H1 (cell line): ENCODE results near the gene NAV3. TPM values are rescaled to one million over a fixed set of nuclear protein-coding genes. Genes with fewer than 3 reads are reported as not detected.

Experiments
- CTCF ChIA-PET: fragments of 300-600 bp; sonication (Branson Sonifier 250); formaldehyde crosslinking; loops from one replicate; lab custom pipeline; 2021; ENCODE audit not compliant: partially characterized antibody; lab: Charles Lee
- POLR2A ChIA-PET: fragments of 300-600 bp; sonication (Branson Sonifier 250); formaldehyde crosslinking; loops from one replicate; lab custom pipeline; 2021; ENCODE audit warnings: inconsistent platforms; ENCODE audit not compliant: partially characterized antibody; lab: Charles Lee
- DNase-seq, 2 experiments: peaks; one replicate each; pipeline versions ENCODE4 v3.0.0 to v3.0.0-alpha.2; 2010 to 2022; ENCODE audit warnings: low spot score in 2 of 2, low read depth in 1 of 2, mixed read lengths in 1 of 2
- FAIRE-seq: peaks from 2 replicates; lab custom pipeline; 2011; peaks lifted over from hg19 to GRCh38; lab: Jason Lieb, UNC
- H2AFZ ChIP-seq: 2 replicates; pipeline ENCODE4 v1.8.1; 2012; ENCODE audit warnings: low read length, inconsistent platforms
- H2AK5ac ChIP-seq: 2 replicates; pipeline ENCODE4 v1.6.1; 2013; ENCODE audit warnings: low read depth, low read length
- H2BK120ac ChIP-seq: replicated peaks from 2 replicates; pipeline ENCODE3; 2013; ENCODE audit warnings: low read depth, low read length, inconsistent platforms
- H2BK12ac ChIP-seq: 2 replicates; pipeline ENCODE4 v1.6.1; 2013; ENCODE audit warnings: low read depth, low read length
- H2BK15ac ChIP-seq: 2 replicates; pipeline ENCODE4 v1.6.1; 2013; ENCODE audit warnings: low read length
- H2BK20ac ChIP-seq: 2 replicates; pipeline ENCODE4 v1.6.1; 2013; ENCODE audit warnings: low read length
- H2BK5ac ChIP-seq: 2 replicates; pipeline ENCODE4 v1.6.1; 2013; ENCODE audit warnings: low read depth, low read length
- H3K14ac ChIP-seq: 2 replicates; pipeline ENCODE4 v1.6.1; 2013; ENCODE audit warnings: inconsistent platforms; ENCODE audit not compliant: insufficient read length
- H3K18ac ChIP-seq: 2 replicates; pipeline ENCODE4 v1.6.1; 2013; ENCODE audit warnings: low read length; ENCODE audit errors: extremely low read depth
- H3K23ac ChIP-seq: 2 replicates; pipeline ENCODE4 v1.6.1; 2013; ENCODE audit warnings: inconsistent platforms; ENCODE audit not compliant: insufficient read length
- H3K23me2 ChIP-seq: 2 replicates; pipeline ENCODE4 v1.6.1; 2013; ENCODE audit warnings: low read depth, low read length
- H3K27ac ChIP-seq: 2 replicates; pipeline ENCODE4 v1.6.1; 2011; ENCODE audit warnings: low read depth, low read length, inconsistent platforms
- H3K27me3 ChIP-seq, 4 experiments: replicated peaks in 1 of 4; 1 replicate in 1 of 4; 2 replicates in 3 of 4; pipeline versions ENCODE4 v1.6.1 to v1.8.1; 2011 to 2013; ENCODE audit warnings: low read length in 3 of 4, mild to moderate bottlenecking in 3 of 4, inconsistent platforms in 2 of 4, mixed read lengths in 2 of 4, moderate library complexity in 1 of 4; ENCODE audit not compliant: control insufficient read depth in 3 of 4, insufficient read depth in 3 of 4; ENCODE audit errors: extremely low read depth in 1 of 4
- H3K36me3 ChIP-seq, 4 experiments: 2 replicates each; pipeline versions ENCODE4 v1.6.1 to v1.8.1; 2011 to 2013; ENCODE audit warnings: mild to moderate bottlenecking in 4 of 4, low read length in 3 of 4, moderate library complexity in 2 of 4, control low read depth in 1 of 4, inconsistent platforms in 1 of 4; ENCODE audit not compliant: insufficient read depth in 4 of 4, control insufficient read depth in 2 of 4
- H3K4ac ChIP-seq: replicated peaks from 2 replicates; pipeline ENCODE3; 2013; ENCODE audit warnings: low read length, low read depth, mixed read lengths, inconsistent platforms; ENCODE audit not compliant: insufficient read length
- H3K4me1 ChIP-seq, 4 experiments: replicated peaks in 1 of 4; 1 replicate in 1 of 4; 2 replicates in 3 of 4; pipeline versions ENCODE4 v1.6.1 to v1.8.1; 2011 to 2013; ENCODE audit warnings: low read length in 3 of 4, inconsistent platforms in 2 of 4, mixed read lengths in 1 of 4; ENCODE audit not compliant: insufficient read depth in 4 of 4, control insufficient read depth in 3 of 4
- H3K4me2 ChIP-seq, 2 experiments: 2 replicates each; pipeline versions ENCODE4 v1.6.1 to v1.8.1; 2011 to 2013; ENCODE audit warnings: low read depth in 2 of 2, low read length in 2 of 2, control low read depth in 1 of 2, inconsistent platforms in 1 of 2, mild to moderate bottlenecking in 1 of 2; ENCODE audit not compliant: insufficient read depth in 1 of 2
- H3K4me3 ChIP-seq, 4 experiments: fragments of 200-600, 300-600 bp in 1 of 4; sonication (generic), shearing (Covaris generic), sonication (Bioruptor Twin) in 1 of 4; 2 replicates each; pipeline versions ENCODE4 v1.5.1 to v1.8.1; 2011 to 2016; ENCODE audit warnings: low read length in 4 of 4, low read depth in 3 of 4, control low read depth in 2 of 4, inconsistent platforms in 2 of 4, mild to moderate bottlenecking in 2 of 4, mixed read lengths in 1 of 4, moderate library complexity in 1 of 4; ENCODE audit not compliant: insufficient read depth in 2 of 4; ENCODE audit errors: extremely low read depth in 1 of 4
- H3K56ac ChIP-seq: replicated peaks from 2 replicates; pipeline ENCODE3; 2013; ENCODE audit warnings: low read depth, mild to moderate bottlenecking, mixed read lengths, low read length, inconsistent platforms; ENCODE audit not compliant: insufficient read length
- H3K79me1 ChIP-seq: 2 replicates; pipeline ENCODE4 v1.6.1; 2013; ENCODE audit warnings: low read depth, low read length, control low read depth
- H3K79me2 ChIP-seq, 2 experiments: 2 replicates each; pipeline versions ENCODE4 v1.6.1 to v1.8.1; 2012 to 2013; ENCODE audit warnings: low read length in 2 of 2, mild to moderate bottlenecking in 2 of 2, inconsistent platforms in 1 of 2; ENCODE audit not compliant: insufficient read depth in 2 of 2, control insufficient read depth in 1 of 2
- H3K9ac ChIP-seq, 4 experiments: replicated peaks in 1 of 4; 1 replicate in 1 of 4; 2 replicates in 3 of 4; pipeline versions ENCODE4 v1.6.1 to v1.8.1; 2011 to 2013; ENCODE audit warnings: low read depth in 3 of 4, low read length in 3 of 4, control low read depth in 2 of 4, mild to moderate bottlenecking in 2 of 4, moderate library complexity in 2 of 4, inconsistent platforms in 1 of 4; ENCODE audit errors: extremely low read depth in 1 of 4
- H3K9me3 ChIP-seq, 2 experiments: 2 replicates each; pipeline versions ENCODE4 v1.6.1 to v1.8.1; 2012 to 2013; ENCODE audit warnings: mild to moderate bottlenecking in 2 of 2, moderate library complexity in 2 of 2, control low read depth in 1 of 2, inconsistent platforms in 1 of 2, low read depth in 1 of 2, low read length in 1 of 2, mixed read lengths in 1 of 2; ENCODE audit not compliant: insufficient read depth in 2 of 2
- H4K20me1 ChIP-seq, 2 experiments: replicated peaks in 1 of 2; 2 replicates each; pipeline versions ENCODE3 to v1.8.1; 2011 to 2013; ENCODE audit warnings: inconsistent platforms in 2 of 2, low read length in 2 of 2, mild to moderate bottlenecking in 1 of 2; ENCODE audit not compliant: insufficient read depth in 2 of 2, control insufficient read depth in 1 of 2
- H4K5ac ChIP-seq: 2 replicates; pipeline ENCODE4 v1.6.1; 2013; ENCODE audit warnings: low read length, low read depth, mixed read lengths, inconsistent platforms; ENCODE audit not compliant: insufficient read length
- H4K8ac ChIP-seq: 2 replicates; pipeline ENCODE4 v1.8.0; 2013; ENCODE audit warnings: mild to moderate bottlenecking, moderate library complexity, low read length, inconsistent platforms; ENCODE audit not compliant: insufficient read depth; ENCODE audit errors: extremely low read depth
- H4K91ac ChIP-seq: replicated peaks from 2 replicates; pipeline ENCODE3; 2013; ENCODE audit warnings: low read length, mixed read lengths, inconsistent platforms; ENCODE audit not compliant: insufficient read length
- BRCA1 ChIP-seq: IDR thresholded peaks from 2 replicates; pipeline ENCODE4 v1.6.1; 2012; ENCODE audit warnings: low read depth, low read length, improper control_type of control experiment
- CBX8 ChIP-seq: fragments of 300-800, 300-1000 bp; sonication (generic); IDR thresholded peaks from 2 replicates; pipeline ENCODE4 v1.7.1; 2016; ENCODE audit warnings: low read depth, low read length, borderline replicate concordance
- GTF2F1 ChIP-seq: IDR thresholded peaks from 2 replicates; pipeline ENCODE4 v1.6.1; 2012; ENCODE audit warnings: low read depth, low read length, improper control_type of control experiment, borderline replicate concordance
- HDAC6 ChIP-seq: IDR thresholded peaks from one replicate; pipeline ENCODE4 v1.7.1; 2012; ENCODE audit warnings: low read depth, mild to moderate bottlenecking, inconsistent platforms, low read length, moderate library complexity
- JUN ChIP-seq: IDR thresholded peaks from 2 replicates; pipeline ENCODE4 v1.6.1; 2011; ENCODE audit warnings: low read depth, mild to moderate bottlenecking, improper control_type of control experiment, low read length
- PHF8 ChIP-seq: fragments of 200-600 bp; sonication (generic); conservative IDR thresholded peaks from 2 replicates; pipeline ENCODE4 v1.7.1; 2012; ENCODE audit warnings: low read depth, mild to moderate bottlenecking, inconsistent platforms, low read length, moderate library complexity
- SIN3A ChIP-seq, 2 experiments: IDR thresholded peaks in 1 of 2; conservative IDR thresholded peaks in 1 of 2; 2 replicates each; pipeline ENCODE4 v1.6.1; 2011 to 2012; ENCODE audit warnings: low read length in 2 of 2, improper control_type of control experiment in 1 of 2, low read depth in 1 of 2, mild to moderate bottlenecking in 1 of 2
- SP1 ChIP-seq: IDR thresholded peaks from 2 replicates; pipeline ENCODE4 v1.6.1; 2011; ENCODE audit warnings: low read depth, low read length
- SUZ12 ChIP-seq: fragments of 200-600 bp; sonication (generic); IDR thresholded peaks from 2 replicates; pipeline ENCODE4 v1.6.1; 2012; ENCODE audit warnings: mild to moderate bottlenecking, inconsistent platforms, low read length, moderate library complexity, mixed read lengths
- WGBS, 2 experiments: shearing (Covaris generic) in 1 of 2; methylation state at CpG; one replicate each; pipeline versions ENCODE4 v1.1.6 to v1.1.7; 2013 to 2015; ENCODE audit warnings: low lambda C conversion rate in 2 of 2, mixed read lengths in 2 of 2, inconsistent platforms in 1 of 2, low coverage in 1 of 2, missing lambda C conversion rate in 1 of 2; ENCODE audit not compliant: insufficient replicate concordance in 2 of 2, insufficient coverage in 1 of 2, insufficient read length in 1 of 2; ENCODE audit errors: extremely low coverage in 1 of 2, missing lambda C conversion rate in 1 of 2; 5-methylcytosine and 5-hydroxymethylcytosine counted together
- polyA plus RNA-seq, 7 experiments: library from polyadenylated mRNA; depleted of rRNA in 3 of 7; stranded (reverse) in 5 of 7; unstranded in 2 of 7; fragments of >200 nt in 5 of 7; fragments of 200-250 nt in 2 of 7; gene quantifications; 1 replicate in 5 of 7; 2 replicates in 1 of 7; 4 replicates in 1 of 7; pipeline versions ENCODE4 v1.2.1 to v1.2.3, GENCODE V29; 2011 to 2013; ENCODE audit warnings: missing spikeins in 2 of 7, mixed read lengths in 2 of 7
- total RNA-seq: library from RNA; stranded (reverse); fragmentation: NEBNext Ultra II Directional; extraction: Animal tissue kit (Norgen Biotek cat#: 25700); gene quantifications from 2 replicates; pipeline ENCODE4 v1.2.1, GENCODE V29; 2021
- TF ChIP-seq, protein P1 (sequence below), 3 experiments: IDR thresholded peaks; 1 replicate in 2 of 3; 2 replicates in 1 of 3; pipeline versions ENCODE4 v1.5.1 to v1.6.1; 2011; ENCODE audit warnings: low read length in 3 of 3, mild to moderate bottlenecking in 3 of 3, inconsistent platforms in 2 of 3, low read depth in 1 of 3, moderate library complexity in 1 of 3; ENCODE audit not compliant: insufficient read depth in 1 of 3; ENCODE audit errors: control extremely low read depth in 1 of 3
- TF ChIP-seq, protein P2 (sequence below): IDR thresholded peaks from 2 replicates; pipeline ENCODE4 v1.6.1; 2012; ENCODE audit warnings: inconsistent platforms

The NAV3 gene
- total and polyA plus RNA-seq, 2 of the 8 experiments (the other 6 are each of a cell fraction or from before 2014, with no cell fraction given), result 0.47 to 5.0 TPM

DNA sequence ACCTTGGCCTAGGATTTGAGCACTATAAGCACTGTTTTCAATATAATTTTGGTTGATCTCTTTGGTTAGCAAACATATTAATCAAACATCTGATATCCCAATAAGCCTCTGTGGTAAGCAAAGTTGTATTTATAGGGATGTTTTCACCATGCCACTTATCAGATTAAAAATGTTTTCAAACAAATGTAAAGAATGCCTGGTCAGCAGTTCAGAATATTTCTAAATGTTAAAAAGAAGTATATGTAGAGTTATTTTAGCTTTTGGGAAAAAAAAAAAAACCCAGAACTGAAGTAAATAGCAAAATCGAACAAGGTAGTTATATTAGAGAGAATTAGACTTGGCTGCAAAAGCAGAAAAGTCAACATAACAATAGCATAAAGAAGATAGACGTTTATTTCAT lies 3.9 kb downstream of the NAV3 start:
- Histone ChIP-seq H3K56ac (no peak overlapping the region), H2BK12ac (no peak overlapping the region), H3K14ac (no peak overlapping the region), H3K27me3 (no peaks in the 10 kb centered on the region), H3K36me3 (no peaks in the 10 kb centered on the region), H3K27ac (no peak overlapping the region), H3K18ac (no peak overlapping the region), H2AK5ac (no peak overlapping the region), H3K9me3 (no peaks in the 10 kb centered on the region), H4K91ac (no peak overlapping the region), H3K79me2 (no peaks in the 10 kb centered on the region), H2BK15ac (no peak overlapping the region), H3K79me1 (no peaks in the 10 kb centered on the region), H3K4me2 (no peak overlapping the region), H2AFZ (no peak overlapping the region), H2BK120ac (no peak overlapping the region), H3K9ac (no peak overlapping the region), H3K4me1 (no peaks in the 10 kb centered on the region; a peak in 1 of 7 replicates), H3K23me2 (no peaks in the 10 kb centered on the region), H2BK20ac (no peak overlapping the region), H3K23ac (no peak overlapping the region), H4K20me1 (no peaks in the 10 kb centered on the region), H4K5ac (no peak overlapping the region), H3K4me3 (no peak overlapping the region), H2BK5ac (no peak overlapping the region), H3K4ac (no peak overlapping the region), H4K8ac (no peak overlapping the region)
- no peak for DNase-seq
- WGBS, 2 experiments, result 86% methylated on average over 2 of the region's 2 CpGs; no CpG with 5 or more reads in 1 of the 2 experiments
- ChIA-PET POLR2A (no interaction called here), CTCF (interaction anchor here (1.2 kb wide), 1 partner anchor 10 kb away, joined by 3 read pairs; no protein-coding TSS in a partner anchor)
- FAIRE-seq, result no peak
- TF ChIP-seq SIN3A (conservative IDR thresholded peaks at IDR 0.05 in 1 of 2, IDR thresholded peaks at IDR 0.05 in 1 of 2; ENCODE audit: low read depth in 1 of 2, low read length in 2 of 2) (no peak), HDAC6 (no peak), SUZ12 (no peak), PHF8 (no peak), SP1 (no peak), GTF2F1 (no peak), CBX8 (no peak), BRCA1 (no peak), JUN (no peak)
- TF ChIP-seq, protein P1, sequence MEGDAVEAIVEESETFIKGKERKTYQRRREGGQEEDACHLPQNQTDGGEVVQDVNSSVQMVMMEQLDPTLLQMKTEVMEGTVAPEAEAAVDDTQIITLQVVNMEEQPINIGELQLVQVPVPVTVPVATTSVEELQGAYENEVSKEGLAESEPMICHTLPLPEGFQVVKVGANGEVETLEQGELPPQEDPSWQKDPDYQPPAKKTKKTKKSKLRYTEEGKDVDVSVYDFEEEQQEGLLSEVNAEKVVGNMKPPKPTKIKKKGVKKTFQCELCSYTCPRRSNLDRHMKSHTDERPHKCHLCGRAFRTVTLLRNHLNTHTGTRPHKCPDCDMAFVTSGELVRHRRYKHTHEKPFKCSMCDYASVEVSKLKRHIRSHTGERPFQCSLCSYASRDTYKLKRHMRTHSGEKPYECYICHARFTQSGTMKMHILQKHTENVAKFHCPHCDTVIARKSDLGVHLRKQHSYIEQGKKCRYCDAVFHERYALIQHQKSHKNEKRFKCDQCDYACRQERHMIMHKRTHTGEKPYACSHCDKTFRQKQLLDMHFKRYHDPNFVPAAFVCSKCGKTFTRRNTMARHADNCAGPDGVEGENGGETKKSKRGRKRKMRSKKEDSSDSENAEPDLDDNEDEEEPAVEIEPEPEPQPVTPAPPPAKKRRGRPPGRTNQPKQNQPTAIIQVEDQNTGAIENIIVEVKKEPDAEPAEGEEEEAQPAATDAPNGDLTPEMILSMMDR (IDR thresholded peaks at IDR 0.05; ENCODE audit: control extremely low read depth in 1 of 3, insufficient read depth in 1 of 3, low read depth in 1 of 3, low read length in 3 of 3), result no peak
- TF ChIP-seq, protein P2, sequence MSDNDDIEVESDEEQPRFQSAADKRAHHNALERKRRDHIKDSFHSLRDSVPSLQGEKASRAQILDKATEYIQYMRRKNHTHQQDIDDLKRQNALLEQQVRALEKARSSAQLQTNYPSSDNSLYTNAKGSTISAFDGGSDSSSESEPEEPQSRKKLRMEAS, result no peak
